ENCODE measurements around the gene RABGGTB.
"Not testable (repeated sequence)": the region's sequence is repeated elsewhere in the genome, so short reads cannot be mapped to it uniquely, and the experiment has no call there.

DNA sequence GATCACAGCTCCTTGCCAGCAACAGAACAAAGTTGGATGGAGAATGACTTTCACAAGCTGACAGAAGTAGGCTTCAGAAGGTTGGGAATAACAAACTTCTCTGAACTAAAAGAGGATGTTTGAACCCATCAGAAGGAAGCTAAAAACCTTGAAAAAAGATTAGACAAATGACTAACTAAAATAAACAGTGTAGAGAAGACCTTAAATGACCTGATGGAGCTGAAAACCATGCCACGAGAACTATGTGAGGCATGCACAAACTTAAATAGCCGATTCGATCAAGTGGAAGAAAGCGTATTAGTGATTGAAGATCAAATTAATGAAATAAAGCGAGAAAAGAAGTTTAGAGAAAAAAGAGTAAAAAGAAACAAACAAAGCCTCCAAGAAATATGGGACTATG, 7.4 kb upstream of the RABGGTB start:
- TF ChIP-seq, protein P1, sequence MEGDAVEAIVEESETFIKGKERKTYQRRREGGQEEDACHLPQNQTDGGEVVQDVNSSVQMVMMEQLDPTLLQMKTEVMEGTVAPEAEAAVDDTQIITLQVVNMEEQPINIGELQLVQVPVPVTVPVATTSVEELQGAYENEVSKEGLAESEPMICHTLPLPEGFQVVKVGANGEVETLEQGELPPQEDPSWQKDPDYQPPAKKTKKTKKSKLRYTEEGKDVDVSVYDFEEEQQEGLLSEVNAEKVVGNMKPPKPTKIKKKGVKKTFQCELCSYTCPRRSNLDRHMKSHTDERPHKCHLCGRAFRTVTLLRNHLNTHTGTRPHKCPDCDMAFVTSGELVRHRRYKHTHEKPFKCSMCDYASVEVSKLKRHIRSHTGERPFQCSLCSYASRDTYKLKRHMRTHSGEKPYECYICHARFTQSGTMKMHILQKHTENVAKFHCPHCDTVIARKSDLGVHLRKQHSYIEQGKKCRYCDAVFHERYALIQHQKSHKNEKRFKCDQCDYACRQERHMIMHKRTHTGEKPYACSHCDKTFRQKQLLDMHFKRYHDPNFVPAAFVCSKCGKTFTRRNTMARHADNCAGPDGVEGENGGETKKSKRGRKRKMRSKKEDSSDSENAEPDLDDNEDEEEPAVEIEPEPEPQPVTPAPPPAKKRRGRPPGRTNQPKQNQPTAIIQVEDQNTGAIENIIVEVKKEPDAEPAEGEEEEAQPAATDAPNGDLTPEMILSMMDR (IDR thresholded peaks at IDR 0.05): not testable (repeated sequence)
- TF ChIP-seq POLR2AphosphoS5, POLR2A, EP300 (IDR thresholded peaks at IDR 0.05): not testable (repeated sequence)

Measured in gastroesophageal sphincter (tissue), 3 donors.